ENCODE results near the gene PARD6A.

The PARD6A gene

GRCh38 chr16:67662653-67663010, 1.9 kb downstream of the PARD6A start:
- CTCF ChIA-PET = interaction anchor here (0.5 to 1.4 kb wide), 8 partner anchors 10 to 421 kb away, joined by 3 to 6 read pairs (median 4); partner anchors contain the start of gene CARMIL2
- POLR2A ChIA-PET = interaction anchor here (0.8 kb wide), 1 partner anchor 273 kb away, joined by 3 read pairs; no protein-coding TSS in a partner anchor
- H3K27ac ChIP-seq (ENCODE audit: extremely low read depth, low read depth, low read length) = no peak overlapping the region

GRCh38 chr16:67663151-67663876, 2.6 kb downstream of the PARD6A start:
- Histone ChIP-seq H3K4me3 (ENCODE audit: low read depth, low read length) (no peak overlapping the region), H3K9me3 (ENCODE audit: control insufficient read depth, insufficient read depth, low read depth, low read length) (no peaks in the 10 kb centered on the region), H3K27ac (ENCODE audit: extremely low read depth, low read depth, low read length) (no peak overlapping the region), H3K4me1 (ENCODE audit: control insufficient read depth, insufficient read depth, low read length) (0 out of 2 replicates have a peak, but pooled peaks cover 4% of the 10 kb centered on the region), H3K36me3 (ENCODE audit: control insufficient read depth in 2 of 2, insufficient read depth in 1 of 2, low read length in 2 of 2) (peaks cover 0 to 46% of the 10 kb centered on the region in 2 experiments; a peak in 1 of 3 replicates)
- POLR2A ChIA-PET = interaction anchor here (0.8 kb wide), 1 partner anchor 272 kb away, joined by 3 read pairs; no protein-coding TSS in a partner anchor
- TF ChIP-seq ZNF692 (tag by site-specific recombination; IDR thresholded peaks at IDR 0.05) (no peak), PATZ1 (tag by site-specific recombination; IDR thresholded peaks at IDR 0.05) (0 out of 2 replicates have a peak, but pooled peaks have one; percentile 13), RBAK (tag by site-specific recombination; IDR thresholded peaks at IDR 0.05) (no peak), ZIC2 (tag by site-specific recombination; IDR thresholded peaks at IDR 0.05) (peak; percentile 29), ZNF2 (tag by site-specific recombination; IDR thresholded peaks at IDR 0.05) (peak; percentile 62; the same call in 1 of the 2 replicates), ZBTB17 (tag by site-specific recombination; IDR thresholded peaks at IDR 0.05) (0 out of 2 replicates have a peak, but pooled peaks have one; percentile 17), BCL11B (tag by site-specific recombination; IDR thresholded peaks at IDR 0.05; ENCODE audit: low read depth) (no peak), CTCF (tag by site-specific recombination; IDR thresholded peaks at IDR 0.05) (0 out of 2 replicates have a peak, but pooled peaks have one; percentile 8), EGR2 (tag by site-specific recombination; IDR thresholded peaks at IDR 0.05; ENCODE audit: low read depth) (peak; percentile 83; the same call in 1 of the 2 replicates), ZNF660 (tag by site-specific recombination; IDR thresholded peaks at IDR 0.05) (no peak), ZNF394 (tag by site-specific recombination; IDR thresholded peaks at IDR 0.05; ENCODE audit: borderline replicate concordance) (no peak)
- CTCF ChIA-PET = interaction anchor here (0.5 to 1.4 kb wide), 12 partner anchors 11 to 420 kb away, joined by 3 to 6 read pairs (median 3); partner anchors contain the start of gene CARMIL2

More at GRCh38 chr16:67662653-67663010, 1.9 kb downstream of the PARD6A start:
- Histone ChIP-seq H3K4me3 (ENCODE audit: low read depth, low read length) (no peak overlapping the region), H3K9me3 (ENCODE audit: control insufficient read depth, insufficient read depth, low read depth, low read length) (no peaks in the 10 kb centered on the region), H3K36me3 (ENCODE audit: control insufficient read depth in 2 of 2, insufficient read depth in 1 of 2, low read length in 2 of 2) (peaks cover 0 to 53% of the 10 kb centered on the region in 2 experiments; a peak in 1 of 3 replicates), H3K4me1 (ENCODE audit: control insufficient read depth, insufficient read depth, low read length) (0 out of 2 replicates have a peak, but pooled peaks cover 4% of the 10 kb centered on the region)
- TF ChIP-seq ZNF324 (tag by site-specific recombination; IDR thresholded peaks at IDR 0.05) = no peak
- peak; percentile 18; the same call in 1 of the 2 replicates for TF ChIP-seq ZIC2 (tag by site-specific recombination; IDR thresholded peaks at IDR 0.05)

- H3K27ac ChIP-seq (ENCODE audit: extremely low read depth, low read depth, low read length) = no peak overlapping the region
- CTCF ChIA-PET = interaction anchor here (1.0 to 1.4 kb wide), 6 partner anchors 8 to 153 kb away, joined by 3 to 4 read pairs (median 3); no protein-coding TSS in a partner anchor
- H3K9me3 ChIP-seq (ENCODE audit: control insufficient read depth, insufficient read depth, low read depth, low read length) = no peaks in the 10 kb centered on the region
- 0 out of 2 replicates have a peak, but pooled peaks cover 4% of the 10 kb centered on the region for H3K4me1 ChIP-seq (ENCODE audit: control insufficient read depth, insufficient read depth, low read length)
- H3K36me3 ChIP-seq (ENCODE audit: control insufficient read depth in 2 of 2, insufficient read depth in 1 of 2, low read length in 2 of 2) = peaks cover 0 to 41% of the 10 kb centered on the region in 2 experiments; a peak in 1 of 3 replicates
- H3K4me3 ChIP-seq (ENCODE audit: low read depth, low read length) = no peak overlapping the region
- POLR2A ChIA-PET = interaction anchor here (0.6 kb wide), 1 partner anchor 271 kb away, joined by 3 read pairs; no protein-coding TSS in a partner anchor
- TF ChIP-seq ZSCAN18 (tag by site-specific recombination; IDR thresholded peaks at IDR 0.05) (no peak), ZFP69B (tag by site-specific recombination; IDR thresholded peaks at IDR 0.05) (no peak), ZNF660 (tag by site-specific recombination; IDR thresholded peaks at IDR 0.05) (no peak), ZNF514 (tag by site-specific recombination; IDR thresholded peaks at IDR 0.05) (no peak), ZNF768 (tag by site-specific recombination; IDR thresholded peaks at IDR 0.05) (no peak), ZNF292 (tag by site-specific recombination; IDR thresholded peaks at IDR 0.05; ENCODE audit: borderline replicate concordance, low read depth) (no peak), EGR2 (tag by site-specific recombination; IDR thresholded peaks at IDR 0.05; ENCODE audit: low read depth) (peak; percentile 7; the same call in 1 of the 2 replicates), ZFHX2 (tag by site-specific recombination; conservative IDR thresholded peaks at IDR 0.05) (0 out of 2 replicates have a peak, but pooled peaks have one; percentile 72), OSR2 (tag by site-specific recombination; IDR thresholded peaks at IDR 0.05) (no peak)
Measured at GRCh38 chr16:67663877-67664222, 3.1 kb downstream of the PARD6A start.
